ENCODE measurements around the gene CCDC57. TPM values are rescaled to one million over a fixed set of nuclear protein-coding genes. Genes with fewer than 3 reads are reported as not detected.

CCDC57 gene
- total RNA-seq, 5 donors from 2014 or later (not counting 1 experiment from before 2014, with no cell fraction given), result 86.4 to 127 (median 103) TPM

DNA sequence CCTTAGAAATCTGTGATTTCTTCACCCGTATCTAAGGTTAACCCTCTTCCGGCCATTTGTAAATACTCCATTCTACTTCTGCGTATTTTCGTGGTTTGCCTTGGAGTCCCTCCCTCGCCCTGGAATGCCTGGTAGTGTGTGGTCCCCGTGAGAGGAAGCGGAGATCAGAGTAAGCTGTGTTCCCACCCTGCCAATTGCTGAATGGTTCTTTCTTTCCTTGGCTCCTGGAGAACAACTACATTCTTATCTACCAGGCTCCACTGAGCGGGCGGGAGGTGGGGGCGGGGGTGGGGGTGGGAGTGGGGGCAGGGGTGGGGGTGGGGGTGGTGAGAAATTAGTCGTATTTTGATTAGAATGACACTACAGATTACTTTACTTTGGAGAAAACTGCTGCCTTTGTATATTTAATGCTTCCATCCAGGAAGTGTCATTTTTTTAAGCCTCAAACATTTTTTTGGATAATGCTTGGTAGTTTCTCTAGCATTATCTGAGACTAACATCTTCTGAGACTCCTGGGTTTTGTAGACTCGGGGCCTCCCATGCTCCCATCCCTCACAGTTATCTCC is 93.7 kb downstream of the CCDC57 start:
- Mint-ChIP-seq H3K4me1 (peaks cover 34 to 41% (median 37%) of the 10 kb centered on the region in 3 donors), H3K36me3 (peaks cover 7% of the 10 kb centered on the region), H3K27ac (no peak overlapping the region), H3K4me3 (no peak overlapping the region), H3K9me3 (no peaks in the 10 kb centered on the region), H3K27me3 (no peaks in the 10 kb centered on the region)
- Histone ChIP-seq H3K4me1 (ENCODE audit: control insufficient read depth in 1 of 2, extremely low read depth in 1 of 2, insufficient read depth in 2 of 2, low read length in 2 of 2) (peaks cover 20 to 32% of the 10 kb centered on the region in 2 experiments), H3K36me3 (ENCODE audit: control insufficient read depth in 2 of 2, extremely low read depth in 1 of 2, insufficient read depth in 1 of 2, low read length in 1 of 2) (peaks cover 0 to 3% of the 10 kb centered on the region in 2 donors), H3K27ac (ENCODE audit: low read length) (no peak overlapping the region), H3K4me3 (ENCODE audit: control insufficient read depth in 1 of 2, extremely low read depth in 1 of 2, low read length in 1 of 2) (no peak overlapping the region), H3K27me3 (replicated peaks in 1 of 2; ENCODE audit: control insufficient read depth in 2 of 2, extremely low read depth in 1 of 2, insufficient read depth in 2 of 2, low read length in 1 of 2) (no peaks in the 10 kb centered on the region), H3K9me3 (no peaks in the 10 kb centered on the region)
- ChIA-PET POLR2A (no interaction called here), CTCF (no interaction called here)
- no peak for ATAC-seq (replicated peaks in 1 of 4)
- WGBS (ENCODE audit: insufficient coverage), result 100% methylated on average over 3 of the region's 12 CpGs
- no peak for DNase-seq

DNA sequence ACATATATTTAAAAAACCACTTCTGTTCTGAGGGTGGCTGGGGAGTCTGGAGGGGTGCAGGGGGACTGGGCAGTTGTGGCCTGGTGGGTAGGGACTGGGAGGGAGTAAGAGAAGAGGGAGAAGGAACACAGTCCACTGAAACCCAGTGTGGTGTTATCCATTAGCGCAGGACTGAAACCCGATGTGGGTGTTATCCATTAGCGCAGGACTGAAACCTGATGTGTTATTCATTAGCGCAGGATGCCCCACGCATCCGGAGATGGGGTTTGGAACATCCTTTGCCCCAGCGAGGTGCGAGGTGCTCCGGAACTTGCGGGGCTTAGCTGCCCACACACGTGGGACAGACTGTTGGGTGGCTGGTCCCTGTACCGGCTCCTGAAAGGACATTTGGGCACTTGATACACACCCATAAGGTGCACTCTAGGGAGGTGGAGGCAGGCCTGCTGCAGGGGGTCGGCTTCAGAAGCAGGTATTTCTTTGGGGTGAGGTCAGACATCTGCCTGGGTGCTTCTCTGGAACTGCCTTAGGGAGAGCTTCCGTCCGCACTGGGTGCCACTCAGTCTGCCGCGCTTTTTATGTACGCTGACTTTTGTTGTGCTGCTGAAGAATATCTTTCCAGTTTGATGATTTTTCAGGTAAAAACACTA is 94.4 kb downstream of the CCDC57 start:
- Mint-ChIP-seq H3K27me3 (no peaks in the 10 kb centered on the region), H3K4me1 (peaks cover 29 to 35% (median 31%) of the 10 kb centered on the region in 3 donors), H3K27ac (no peak overlapping the region), H3K36me3 (peaks cover 11% of the 10 kb centered on the region), H3K9me3 (no peaks in the 10 kb centered on the region), H3K4me3 (no peak overlapping the region)
- peaks cover 20 to 30% of the 10 kb centered on the region in 2 experiments for H3K4me1 ChIP-seq (ENCODE audit: control insufficient read depth in 1 of 2, extremely low read depth in 1 of 2, insufficient read depth in 2 of 2, low read length in 2 of 2)
- H3K36me3 ChIP-seq (ENCODE audit: control insufficient read depth in 2 of 2, extremely low read depth in 1 of 2, insufficient read depth in 1 of 2, low read length in 1 of 2), result peaks cover 3 to 4% of the 10 kb centered on the region in 2 donors
- DNase-seq, result no peak
- H3K9me3 ChIP-seq, result no peaks in the 10 kb centered on the region
- no peak overlapping the region for H3K4me3 ChIP-seq (ENCODE audit: control insufficient read depth in 1 of 2, extremely low read depth in 1 of 2, low read length in 1 of 2)
- H3K27ac ChIP-seq (ENCODE audit: low read length), result no peak overlapping the region
- ChIA-PET CTCF (no interaction called here), POLR2A (no interaction called here)
- ATAC-seq (replicated peaks in 1 of 4), result no peak
- H3K27me3 ChIP-seq (replicated peaks in 1 of 2; ENCODE audit: control insufficient read depth in 2 of 2, extremely low read depth in 1 of 2, insufficient read depth in 2 of 2, low read length in 1 of 2), result no peaks in the 10 kb centered on the region
- WGBS (ENCODE audit: insufficient coverage), result 93% methylated on average over 12 of the region's 18 CpGs

DNA sequence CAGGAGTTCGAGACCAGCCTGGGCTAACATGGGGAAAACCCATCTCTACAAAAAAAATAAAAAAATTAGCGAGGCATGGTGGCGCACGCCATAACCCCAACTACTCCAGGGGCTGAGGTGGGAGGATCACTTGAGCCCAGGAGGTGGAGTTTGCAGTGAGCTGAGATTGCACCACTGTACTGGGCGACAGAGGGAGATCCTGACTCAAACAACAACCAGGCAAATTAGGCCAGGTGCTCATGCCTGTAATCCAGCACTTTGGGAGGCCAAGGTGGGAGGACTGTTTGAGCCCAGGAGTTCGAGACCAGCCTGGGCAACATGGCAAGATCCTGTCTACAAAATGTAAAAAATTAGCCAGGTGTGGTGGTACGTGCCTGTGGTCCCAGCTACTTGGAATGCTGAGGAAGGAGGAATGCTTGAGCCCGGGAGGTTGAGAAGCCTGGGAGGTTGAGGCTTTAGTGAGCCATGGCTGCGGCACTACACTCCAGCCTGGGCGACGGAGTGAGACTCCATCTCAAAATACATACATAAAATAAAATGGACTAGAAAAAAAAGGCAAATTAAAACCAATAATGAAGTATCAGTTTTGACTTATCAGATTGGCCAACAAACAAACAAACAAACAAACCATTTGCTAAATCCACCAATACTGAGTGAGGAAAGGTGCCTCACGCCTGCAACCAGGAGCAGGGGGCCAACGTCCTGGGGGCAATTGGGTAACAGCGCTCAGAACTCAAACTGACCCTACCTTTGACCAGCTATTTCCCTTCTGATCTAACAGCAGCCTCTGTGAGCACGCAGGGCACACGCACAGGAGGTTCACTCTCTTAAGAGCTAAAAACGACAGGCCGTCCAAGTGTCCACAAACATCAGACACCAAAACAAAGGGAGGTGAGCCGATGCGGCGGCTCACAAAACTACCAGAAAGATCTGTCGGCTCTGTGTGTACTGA is 95.2 kb downstream of the CCDC57 start:
- H3K4me3 ChIP-seq (ENCODE audit: control insufficient read depth in 1 of 2, extremely low read depth in 1 of 2, low read length in 1 of 2), result no peak overlapping the region
- no peaks in the 10 kb centered on the region for H3K9me3 ChIP-seq
- no peak for DNase-seq
- no peaks in the 10 kb centered on the region for H3K27me3 Mint-ChIP-seq
- peaks cover 17 to 25% of the 10 kb centered on the region in 2 experiments for H3K4me1 ChIP-seq (ENCODE audit: control insufficient read depth in 1 of 2, extremely low read depth in 1 of 2, insufficient read depth in 2 of 2, low read length in 2 of 2)
- H3K27ac ChIP-seq (ENCODE audit: low read length), result no peak overlapping the region
- no peak for ATAC-seq (replicated peaks in 1 of 4)
- peaks cover 22 to 28% (median 23%) of the 10 kb centered on the region in 3 donors for H3K4me1 Mint-ChIP-seq
- H3K36me3 Mint-ChIP-seq, result peaks cover 8% of the 10 kb centered on the region
- H3K27ac Mint-ChIP-seq, result no peak overlapping the region
- peaks cover 6 to 9% of the 10 kb centered on the region in 2 donors for H3K36me3 ChIP-seq (ENCODE audit: control insufficient read depth in 2 of 2, extremely low read depth in 1 of 2, insufficient read depth in 1 of 2, low read length in 1 of 2)
- no peak overlapping the region for H3K4me3 Mint-ChIP-seq
- no peaks in the 10 kb centered on the region for H3K27me3 ChIP-seq (replicated peaks in 1 of 2; ENCODE audit: control insufficient read depth in 2 of 2, extremely low read depth in 1 of 2, insufficient read depth in 2 of 2, low read length in 1 of 2)
- ChIA-PET POLR2A (no interaction called here), CTCF (interaction anchor here in 1 of 2 donors (1.0 kb wide), 1 partner anchor 8 kb away, joined by 5 read pairs; no protein-coding TSS in a partner anchor)
- WGBS (ENCODE audit: insufficient coverage), result 94% methylated on average over 3 of the region's 22 CpGs
- no peaks in the 10 kb centered on the region for H3K9me3 Mint-ChIP-seq

DNA sequence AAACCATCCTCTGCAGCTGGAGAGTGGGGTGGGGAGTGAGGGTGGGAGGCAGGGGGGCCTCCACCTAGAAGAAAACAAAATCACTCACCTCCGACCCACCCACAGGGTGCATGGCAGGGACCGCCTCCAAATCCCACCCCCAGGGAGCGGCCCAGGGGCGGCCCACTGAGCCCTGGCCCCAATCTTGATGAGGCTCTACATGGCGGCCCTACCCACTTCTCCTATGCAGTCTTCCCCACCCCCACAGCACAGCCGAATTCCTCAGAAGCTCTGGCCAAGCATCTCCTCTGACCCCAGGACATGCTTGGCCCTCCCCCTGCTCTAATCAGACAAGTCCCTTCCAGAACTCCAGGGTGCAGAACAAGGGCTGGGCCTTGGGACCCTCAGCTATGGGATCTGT is 96.4 kb downstream of the CCDC57 start:
- peaks cover 14 to 19% (median 15%) of the 10 kb centered on the region in 3 donors for H3K4me1 Mint-ChIP-seq
- no peak for DNase-seq
- H3K4me1 ChIP-seq (ENCODE audit: control insufficient read depth in 1 of 2, extremely low read depth in 1 of 2, insufficient read depth in 2 of 2, low read length in 2 of 2), result peaks cover 6 to 14% of the 10 kb centered on the region in 2 experiments
- peaks cover 8% of the 10 kb centered on the region for H3K36me3 Mint-ChIP-seq
- H3K27me3 Mint-ChIP-seq, result no peaks in the 10 kb centered on the region
- no peak overlapping the region for H3K4me3 ChIP-seq (ENCODE audit: control insufficient read depth in 1 of 2, extremely low read depth in 1 of 2, low read length in 1 of 2)
- no peak overlapping the region for H3K27ac Mint-ChIP-seq
- H3K27ac ChIP-seq (ENCODE audit: low read length), result no peak overlapping the region
- H3K9me3 Mint-ChIP-seq, result no peaks in the 10 kb centered on the region
- ATAC-seq (replicated peaks in 1 of 4), result no peak
- H3K27me3 ChIP-seq (replicated peaks in 1 of 2; ENCODE audit: control insufficient read depth in 2 of 2, extremely low read depth in 1 of 2, insufficient read depth in 2 of 2, low read length in 1 of 2), result no peaks in the 10 kb centered on the region
- 82% methylated on average over 5 of the region's 6 CpGs for WGBS (ENCODE audit: insufficient coverage)
- POLR2A ChIA-PET, result interaction anchor here in 1 of 2 donors (0.7 kb wide), 1 partner anchor 26 kb away, joined by 7 read pairs; no protein-coding TSS in a partner anchor
- H3K36me3 ChIP-seq (ENCODE audit: control insufficient read depth in 2 of 2, extremely low read depth in 1 of 2, insufficient read depth in 1 of 2, low read length in 1 of 2), result peaks cover 9% of the 10 kb centered on the region in 2 donors
- H3K9me3 ChIP-seq, result no peaks in the 10 kb centered on the region
- CTCF ChIA-PET, result interaction anchor here in 1 of 2 donors (1.0 kb wide), 1 partner anchor 9 kb away, joined by 5 read pairs; no protein-coding TSS in a partner anchor
- no peak overlapping the region for H3K4me3 Mint-ChIP-seq

DNA sequence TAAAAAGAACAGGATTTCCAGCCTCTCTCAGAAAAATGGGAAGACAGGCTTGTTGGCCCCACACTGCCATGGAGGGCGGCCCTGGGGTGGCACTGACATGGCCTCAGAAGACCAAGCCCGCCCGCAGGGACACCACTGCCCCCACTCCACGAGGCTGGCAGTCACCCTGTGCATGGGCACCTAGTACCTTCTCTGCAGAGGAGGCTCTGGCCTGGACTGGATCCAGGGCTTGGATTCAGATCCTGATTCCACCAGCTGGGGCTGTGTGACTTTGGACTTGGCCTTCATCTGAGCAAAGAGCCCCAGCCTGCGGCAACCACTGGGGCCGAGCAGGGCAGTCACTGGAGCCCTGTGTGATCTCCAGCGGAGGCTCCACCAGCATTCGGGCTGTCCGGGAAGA is 97.8 kb downstream of the CCDC57 start:
- ATAC-seq (replicated peaks in 1 of 4), result no peak
- no peaks in the 10 kb centered on the region for H3K27me3 Mint-ChIP-seq

DNA sequence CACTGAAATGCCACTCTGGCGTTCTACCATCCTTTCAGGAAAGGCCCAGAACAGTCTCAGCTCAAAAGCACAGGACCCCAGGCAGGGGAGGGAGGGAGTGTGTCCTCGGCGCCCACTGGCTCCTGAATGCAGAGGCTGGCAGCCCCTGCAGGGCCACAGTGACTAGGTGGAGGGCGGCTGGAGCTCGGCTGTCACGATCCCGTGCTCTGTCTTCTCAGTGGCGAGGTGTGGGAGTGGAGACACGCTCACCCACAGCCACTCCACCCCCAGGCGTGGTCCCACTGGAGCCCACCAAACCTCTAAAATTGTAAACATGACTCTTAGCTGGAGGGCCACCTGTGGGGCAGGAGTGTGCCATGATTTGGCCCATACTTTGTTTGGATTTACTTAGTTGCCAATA is 98.2 kb downstream of the CCDC57 start:
- H3K4me1 Mint-ChIP-seq, result peaks cover 4 to 11% (median 10%) of the 10 kb centered on the region in 3 donors
- no peak for DNase-seq
- CTCF ChIA-PET, result no interaction called here

More for the DNA sequence above, 97.8 kb downstream of the CCDC57 start:
- Histone ChIP-seq H3K27ac (ENCODE audit: low read length) (no peak overlapping the region), H3K27me3 (replicated peaks in 1 of 2; ENCODE audit: control insufficient read depth in 2 of 2, extremely low read depth in 1 of 2, insufficient read depth in 2 of 2, low read length in 1 of 2) (no peaks in the 10 kb centered on the region), H3K4me3 (ENCODE audit: control insufficient read depth in 1 of 2, extremely low read depth in 1 of 2, low read length in 1 of 2) (no peak overlapping the region), H3K36me3 (ENCODE audit: control insufficient read depth in 2 of 2, extremely low read depth in 1 of 2, insufficient read depth in 1 of 2, low read length in 1 of 2) (peaks cover 9% of the 10 kb centered on the region in 2 donors), H3K9me3 (no peaks in the 10 kb centered on the region), H3K4me1 (ENCODE audit: control insufficient read depth in 1 of 2, extremely low read depth in 1 of 2, insufficient read depth in 2 of 2, low read length in 2 of 2) (peaks cover 4 to 6% of the 10 kb centered on the region in 2 experiments)
- Mint-ChIP-seq H3K4me1 (peaks cover 8 to 15% (median 14%) of the 10 kb centered on the region in 3 donors), H3K9me3 (no peaks in the 10 kb centered on the region), H3K27ac (no peak overlapping the region), H3K36me3 (peaks cover 8% of the 10 kb centered on the region), H3K4me3 (no peak overlapping the region)
- no peak for DNase-seq
- CTCF ChIA-PET, result no interaction called here
- 99% methylated on average over 8 of the region's 9 CpGs for WGBS (ENCODE audit: insufficient coverage)
- POLR2A ChIA-PET, result interaction anchor here (0.5 to 0.7 kb wide), 2 partner anchors 15 to 748 kb away, joined by 3 to 20 read pairs; no protein-coding TSS in a partner anchor

More for the DNA sequence above, 98.2 kb downstream of the CCDC57 start:
- Mint-ChIP-seq H3K27ac (no peak overlapping the region), H3K27me3 (no peaks in the 10 kb centered on the region), H3K36me3 (peaks cover 8% of the 10 kb centered on the region), H3K9me3 (no peaks in the 10 kb centered on the region), H3K4me3 (no peak overlapping the region)
- Histone ChIP-seq H3K36me3 (ENCODE audit: control insufficient read depth in 2 of 2, extremely low read depth in 1 of 2, insufficient read depth in 1 of 2, low read length in 1 of 2) (peaks cover 9% of the 10 kb centered on the region in 2 donors), H3K27me3 (replicated peaks in 1 of 2; ENCODE audit: control insufficient read depth in 2 of 2, extremely low read depth in 1 of 2, insufficient read depth in 2 of 2, low read length in 1 of 2) (no peaks in the 10 kb centered on the region), H3K27ac (ENCODE audit: low read length) (no peak overlapping the region), H3K9me3 (no peaks in the 10 kb centered on the region), H3K4me3 (ENCODE audit: control insufficient read depth in 1 of 2, extremely low read depth in 1 of 2, low read length in 1 of 2) (no peak overlapping the region), H3K4me1 (ENCODE audit: control insufficient read depth in 1 of 2, extremely low read depth in 1 of 2, insufficient read depth in 2 of 2, low read length in 2 of 2) (peaks cover under 1 to 1% of the 10 kb centered on the region in 2 experiments)
- no peak for ATAC-seq (replicated peaks in 1 of 4)
- WGBS (ENCODE audit: insufficient coverage), result 100% methylated on average over 4 of the region's 10 CpGs
- POLR2A ChIA-PET, result interaction anchor here in 1 of 2 donors (0.5 kb wide), 1 partner anchor 748 kb away, joined by 3 read pairs; no protein-coding TSS in a partner anchor
